Panc1 (cell line): Measurements from ENCODE around the gene SCNN1B. TPM values are rescaled to one million over a fixed set of nuclear protein-coding genes. Genes with fewer than 3 reads are reported as not detected.

Experiments used
- ATAC-seq: fragments of 200-7000 bp; cut with Tn5 transposase; 2 replicates; pipeline ENCODE4 v1.9.1; 2020; ENCODE audit warnings: mild to moderate bottlenecking, moderate library complexity
- BruUV-seq: library from RNA; stranded (reverse); fragments of 400-500 nt; replicated peaks from 2 replicates; lab custom pipeline; 2021; lab: Mats Ljungman, UMichigan
- CTCF ChIA-PET: fragments of 300-600 bp; sonication (Branson Sonifier 250); formaldehyde crosslinking; loops from one replicate; lab custom pipeline; 2022; ENCODE audit warnings: antibody characterized with exemption; lab: Charles Lee
- POLR2A ChIA-PET: fragments of 300-600 bp; sonication (Branson Sonifier 250); formaldehyde crosslinking; loops from one replicate; lab custom pipeline; 2022; ENCODE audit warnings: antibody characterized with exemption; lab: Charles Lee
- DNase-seq: peaks from one replicate; pipeline ENCODE4 v3.0.0-alpha.2; 2010; ENCODE audit warnings: low read depth, low spot score
- H3K27ac ChIP-seq: 2 replicates; pipeline ENCODE4 v1.5.1; 2011; ENCODE audit warnings: mild to moderate bottlenecking, low read length, inconsistent platforms
- H3K27me3 ChIP-seq: fragments of 200-500 bp; sonication (Bioruptor generic); 2 replicates; pipeline ENCODE4 v1.6.0; 2014; ENCODE audit warnings: low read length, inconsistent platforms; ENCODE audit not compliant: control insufficient read depth, insufficient read depth
- H3K36me3 ChIP-seq: fragments of 200-500 bp; sonication (Bioruptor generic); 2 replicates; pipeline ENCODE4 v1.5.1; 2014; ENCODE audit warnings: inconsistent platforms, mild to moderate bottlenecking, low read length, moderate library complexity; ENCODE audit not compliant: control insufficient read depth, insufficient read depth
- H3K4me1 ChIP-seq: 2 replicates; pipeline ENCODE4 v1.5.1; 2011; ENCODE audit warnings: inconsistent platforms, mild to moderate bottlenecking, low read length, moderate library complexity; ENCODE audit not compliant: control insufficient read depth, insufficient read depth
- H3K4me3 ChIP-seq, 2 experiments: 2 replicates each; pipeline ENCODE4 v1.5.1; 2011 to 2012; ENCODE audit warnings: low read depth in 2 of 2, low read length in 2 of 2, mild to moderate bottlenecking in 2 of 2, inconsistent platforms in 1 of 2, moderate library complexity in 1 of 2
- H3K9me3 ChIP-seq: fragments of 200-500 bp; sonication (Bioruptor generic); 2 replicates; pipeline ENCODE4 v1.5.1; 2014; ENCODE audit warnings: low read depth, mild to moderate bottlenecking, inconsistent platforms, low read length, moderate library complexity; ENCODE audit not compliant: control insufficient read depth, insufficient read depth
- POLR2AphosphoS5 ChIP-seq: IDR thresholded peaks from 2 replicates; pipeline ENCODE4 v1.6.1; 2012; ENCODE audit warnings: mild to moderate bottlenecking, low read depth, low read length, moderate library complexity
- SIN3A ChIP-seq: IDR thresholded peaks from 2 replicates; pipeline ENCODE4 v1.6.1; 2012; ENCODE audit warnings: low read depth, mild to moderate bottlenecking, low read length, moderate library complexity, borderline replicate concordance; ENCODE audit not compliant: insufficient read depth
- TCF7L2 ChIP-seq: IDR thresholded peaks from 2 replicates; pipeline ENCODE4 v1.6.1; 2011; ENCODE audit warnings: mild to moderate bottlenecking, low read depth, low read length, inconsistent platforms
- in situ Hi-C: cut with HindIII; loops from 2 replicates; pipeline ENCODE4 v1.10.0; 2016; ENCODE audit warnings: low sequenced_read_pairs, low pct_unique_long_range_greater_than_20kb
- intact Hi-C: fragments of 100-400 bp; cut with micrococcal nuclease; formaldehyde crosslinking; loops from one replicate; pipeline ENCODE4 v1.10.0; 2022; ENCODE audit not compliant: unreplicated experiment
- total RNA-seq: library from RNA; stranded (reverse); gene quantifications from one replicate; pipeline ENCODE4 v1.2.1, GENCODE V29; 2021; ENCODE audit not compliant: unreplicated experiment
- TF ChIP-seq, protein P1 (sequence below), 2 experiments: IDR thresholded peaks; 2 replicates each; pipeline ENCODE4 v1.6.1; 2011 to 2012; ENCODE audit warnings: low read depth in 2 of 2, control low read depth in 1 of 2, low read length in 1 of 2, mild to moderate bottlenecking in 1 of 2, moderate library complexity in 1 of 2; ENCODE audit not compliant: insufficient read depth in 1 of 2
- TF ChIP-seq, protein P2 (sequence below): fragments of 450-650 bp; IDR thresholded peaks from 2 replicates; pipeline ENCODE4 v1.5.1; 2017; ENCODE audit warnings: mild to moderate bottlenecking

The SCNN1B gene
- total RNA-seq, 1 experiment from 2014 or later, result 10.7 TPM

DNA sequence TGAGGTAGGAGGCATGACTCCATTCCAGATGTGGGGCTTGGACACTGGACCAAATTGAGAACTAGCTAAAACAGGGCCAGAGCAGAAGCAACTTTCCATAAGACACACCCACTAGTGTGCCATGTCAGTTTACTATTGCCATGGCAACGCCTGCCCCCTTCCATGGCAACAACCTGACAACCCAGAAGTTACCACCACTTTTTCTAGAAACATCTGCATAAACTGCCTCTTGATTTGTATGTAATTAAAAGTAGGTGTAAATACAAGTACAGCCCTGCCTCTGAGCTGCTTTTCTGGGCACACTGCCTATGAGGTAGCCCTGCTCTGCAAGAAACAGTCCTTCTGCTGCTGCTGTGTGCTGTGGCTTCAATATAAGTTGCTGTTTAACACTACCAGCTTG, 19.5 kb upstream of the SCNN1B start:
- POLR2A ChIA-PET, result no interaction called here
- in situ Hi-C loops, result no loop called here

DNA sequence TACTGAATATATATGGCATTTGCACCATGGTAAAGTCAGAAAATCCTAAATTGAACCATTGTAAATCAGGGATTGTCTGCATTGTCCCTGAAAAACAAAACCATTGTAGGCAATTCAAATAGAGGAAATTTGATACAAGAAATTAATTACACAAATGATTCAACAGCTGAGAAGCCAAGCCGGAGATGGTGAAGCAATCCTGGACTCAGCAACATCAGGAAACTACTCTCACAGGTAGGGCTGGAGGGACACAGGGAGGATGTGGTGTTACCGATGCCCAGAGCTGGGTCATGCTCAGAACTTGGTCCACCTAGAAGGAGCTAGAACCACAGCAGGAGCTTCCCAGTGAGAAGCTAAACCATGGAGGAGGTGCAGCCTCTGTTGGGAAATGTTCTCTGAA, 18.5 kb upstream of the SCNN1B start:
- in situ Hi-C loops (no loop called here), intact Hi-C loops (no loop called here)
- TF ChIP-seq, protein P1, sequence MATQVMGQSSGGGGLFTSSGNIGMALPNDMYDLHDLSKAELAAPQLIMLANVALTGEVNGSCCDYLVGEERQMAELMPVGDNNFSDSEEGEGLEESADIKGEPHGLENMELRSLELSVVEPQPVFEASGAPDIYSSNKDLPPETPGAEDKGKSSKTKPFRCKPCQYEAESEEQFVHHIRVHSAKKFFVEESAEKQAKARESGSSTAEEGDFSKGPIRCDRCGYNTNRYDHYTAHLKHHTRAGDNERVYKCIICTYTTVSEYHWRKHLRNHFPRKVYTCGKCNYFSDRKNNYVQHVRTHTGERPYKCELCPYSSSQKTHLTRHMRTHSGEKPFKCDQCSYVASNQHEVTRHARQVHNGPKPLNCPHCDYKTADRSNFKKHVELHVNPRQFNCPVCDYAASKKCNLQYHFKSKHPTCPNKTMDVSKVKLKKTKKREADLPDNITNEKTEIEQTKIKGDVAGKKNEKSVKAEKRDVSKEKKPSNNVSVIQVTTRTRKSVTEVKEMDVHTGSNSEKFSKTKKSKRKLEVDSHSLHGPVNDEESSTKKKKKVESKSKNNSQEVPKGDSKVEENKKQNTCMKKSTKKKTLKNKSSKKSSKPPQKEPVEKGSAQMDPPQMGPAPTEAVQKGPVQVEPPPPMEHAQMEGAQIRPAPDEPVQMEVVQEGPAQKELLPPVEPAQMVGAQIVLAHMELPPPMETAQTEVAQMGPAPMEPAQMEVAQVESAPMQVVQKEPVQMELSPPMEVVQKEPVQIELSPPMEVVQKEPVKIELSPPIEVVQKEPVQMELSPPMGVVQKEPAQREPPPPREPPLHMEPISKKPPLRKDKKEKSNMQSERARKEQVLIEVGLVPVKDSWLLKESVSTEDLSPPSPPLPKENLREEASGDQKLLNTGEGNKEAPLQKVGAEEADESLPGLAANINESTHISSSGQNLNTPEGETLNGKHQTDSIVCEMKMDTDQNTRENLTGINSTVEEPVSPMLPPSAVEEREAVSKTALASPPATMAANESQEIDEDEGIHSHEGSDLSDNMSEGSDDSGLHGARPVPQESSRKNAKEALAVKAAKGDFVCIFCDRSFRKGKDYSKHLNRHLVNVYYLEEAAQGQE (IDR thresholded peaks at IDR 0.05; ENCODE audit: insufficient read depth in 1 of 2, low read depth in 2 of 2, low read length in 1 of 2), result no peak
- TF ChIP-seq, protein P2, sequence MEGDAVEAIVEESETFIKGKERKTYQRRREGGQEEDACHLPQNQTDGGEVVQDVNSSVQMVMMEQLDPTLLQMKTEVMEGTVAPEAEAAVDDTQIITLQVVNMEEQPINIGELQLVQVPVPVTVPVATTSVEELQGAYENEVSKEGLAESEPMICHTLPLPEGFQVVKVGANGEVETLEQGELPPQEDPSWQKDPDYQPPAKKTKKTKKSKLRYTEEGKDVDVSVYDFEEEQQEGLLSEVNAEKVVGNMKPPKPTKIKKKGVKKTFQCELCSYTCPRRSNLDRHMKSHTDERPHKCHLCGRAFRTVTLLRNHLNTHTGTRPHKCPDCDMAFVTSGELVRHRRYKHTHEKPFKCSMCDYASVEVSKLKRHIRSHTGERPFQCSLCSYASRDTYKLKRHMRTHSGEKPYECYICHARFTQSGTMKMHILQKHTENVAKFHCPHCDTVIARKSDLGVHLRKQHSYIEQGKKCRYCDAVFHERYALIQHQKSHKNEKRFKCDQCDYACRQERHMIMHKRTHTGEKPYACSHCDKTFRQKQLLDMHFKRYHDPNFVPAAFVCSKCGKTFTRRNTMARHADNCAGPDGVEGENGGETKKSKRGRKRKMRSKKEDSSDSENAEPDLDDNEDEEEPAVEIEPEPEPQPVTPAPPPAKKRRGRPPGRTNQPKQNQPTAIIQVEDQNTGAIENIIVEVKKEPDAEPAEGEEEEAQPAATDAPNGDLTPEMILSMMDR, result no peak
- TF ChIP-seq SIN3A, result no peak
- TF ChIP-seq TCF7L2, result no peak
- no peak for TF ChIP-seq POLR2AphosphoS5
- CTCF ChIA-PET, result no interaction called here
- Histone ChIP-seq H3K4me3 (no peak overlapping the region), H3K4me1 (peaks cover 34% of the 10 kb centered on the region), H3K27me3 (no peaks in the 10 kb centered on the region), H3K27ac (no peak overlapping the region), H3K9me3 (no peaks in the 10 kb centered on the region), H3K36me3 (no peaks in the 10 kb centered on the region)
- DNase-seq, result no peak
- no peak for ATAC-seq
- BruUV-seq, result no TSS peak
- POLR2A ChIA-PET, result no interaction called here

More for the DNA sequence above, 19.5 kb upstream of the SCNN1B start:
- DNase-seq (no peak), ATAC-seq (no peak)
- intact Hi-C loops, result no loop called here
- Histone ChIP-seq H3K4me3 (no peak overlapping the region), H3K36me3 (no peaks in the 10 kb centered on the region), H3K27ac (no peak overlapping the region), H3K27me3 (no peaks in the 10 kb centered on the region), H3K9me3 (no peaks in the 10 kb centered on the region), H3K4me1 (peaks cover 34% of the 10 kb centered on the region)
- TF ChIP-seq SIN3A, result no peak
- no peak for TF ChIP-seq POLR2AphosphoS5
- TF ChIP-seq, protein P1 (IDR thresholded peaks at IDR 0.05; ENCODE audit: insufficient read depth in 1 of 2, low read depth in 2 of 2, low read length in 1 of 2), result no peak
- no peak for TF ChIP-seq TCF7L2
- TF ChIP-seq, protein P2, result no peak
- CTCF ChIA-PET, result no interaction called here
- BruUV-seq, result no TSS peak
